Astrocyte of the cerebellum (primary cell): ENCODE results near the gene DDX28.

Experiments used
- DNase-seq: peaks from one replicate; pipeline ENCODE4 v3.0.0-alpha.2; 2011; ENCODE audit warnings: low read depth
- H3K4me3 ChIP-seq: 2 replicates; pipeline ENCODE4 v1.5.1; 2011; ENCODE audit warnings: mild to moderate bottlenecking, low read depth, low read length, moderate library complexity
- in situ Hi-C: cut with HindIII; loops from 2 replicates; pipeline ENCODE4 v1.10.0; 2017; ENCODE audit warnings: low sequenced_read_pairs
- TF ChIP-seq, protein P1 (sequence below): IDR thresholded peaks from 2 replicates; pipeline ENCODE4 v1.5.1; 2012; ENCODE audit warnings: low read length, low read depth, moderate library complexity, mild to moderate bottlenecking; ENCODE audit errors: missing control alignments

The DDX28 gene, protein sequence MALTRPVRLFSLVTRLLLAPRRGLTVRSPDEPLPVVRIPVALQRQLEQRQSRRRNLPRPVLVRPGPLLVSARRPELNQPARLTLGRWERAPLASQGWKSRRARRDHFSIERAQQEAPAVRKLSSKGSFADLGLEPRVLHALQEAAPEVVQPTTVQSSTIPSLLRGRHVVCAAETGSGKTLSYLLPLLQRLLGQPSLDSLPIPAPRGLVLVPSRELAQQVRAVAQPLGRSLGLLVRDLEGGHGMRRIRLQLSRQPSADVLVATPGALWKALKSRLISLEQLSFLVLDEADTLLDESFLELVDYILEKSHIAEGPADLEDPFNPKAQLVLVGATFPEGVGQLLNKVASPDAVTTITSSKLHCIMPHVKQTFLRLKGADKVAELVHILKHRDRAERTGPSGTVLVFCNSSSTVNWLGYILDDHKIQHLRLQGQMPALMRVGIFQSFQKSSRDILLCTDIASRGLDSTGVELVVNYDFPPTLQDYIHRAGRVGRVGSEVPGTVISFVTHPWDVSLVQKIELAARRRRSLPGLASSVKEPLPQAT

DNA sequence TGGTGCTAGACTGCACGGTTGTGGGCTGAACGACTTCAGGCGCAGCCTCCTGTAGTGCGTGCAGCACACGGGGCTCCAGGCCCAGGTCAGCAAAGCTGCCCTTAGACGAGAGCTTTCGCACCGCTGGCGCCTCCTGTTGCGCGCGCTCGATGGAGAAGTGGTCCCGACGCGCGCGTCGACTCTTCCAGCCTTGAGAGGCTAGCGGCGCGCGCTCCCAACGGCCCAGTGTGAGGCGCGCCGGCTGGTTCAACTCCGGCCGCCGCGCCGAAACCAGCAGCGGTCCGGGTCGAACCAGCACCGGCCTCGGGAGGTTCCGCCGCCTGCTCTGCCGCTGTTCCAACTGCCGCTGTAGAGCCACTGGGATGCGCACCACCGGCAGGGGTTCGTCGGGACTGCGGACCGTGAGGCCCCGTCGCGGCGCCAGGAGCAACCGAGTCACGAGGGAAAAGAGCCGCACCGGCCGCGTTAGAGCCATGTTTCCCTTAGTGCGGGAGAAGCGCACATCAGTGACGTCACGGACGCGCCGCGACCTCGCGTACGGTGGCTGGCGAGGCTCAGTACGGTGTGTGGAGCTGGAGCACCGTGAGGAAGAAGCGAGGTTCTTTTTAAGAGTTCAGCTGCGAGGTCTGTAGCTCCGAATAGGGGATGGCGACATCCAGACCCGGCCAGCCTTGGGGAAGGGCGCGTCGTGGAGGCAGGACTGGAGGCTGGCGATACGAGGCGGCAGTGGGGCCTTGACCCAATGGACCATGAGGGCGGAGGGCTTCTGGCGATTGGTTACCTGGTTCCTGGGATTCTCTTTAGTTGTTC lies at the start of gene DDX28, which contains the start of gene DUS2:
Gene DDX28 (minus strand): TSS at position 505 of the 810 bp plus-strand sequence. CDS start 30 bp downstream, at position 475.
Gene DUS2 (plus strand): TSS at position 557 of the 810 bp plus-strand sequence. CDS start 14,740 bp downstream, outside the sequence.
- DNase-seq = peak; percentile 84
- TF ChIP-seq, protein P1, sequence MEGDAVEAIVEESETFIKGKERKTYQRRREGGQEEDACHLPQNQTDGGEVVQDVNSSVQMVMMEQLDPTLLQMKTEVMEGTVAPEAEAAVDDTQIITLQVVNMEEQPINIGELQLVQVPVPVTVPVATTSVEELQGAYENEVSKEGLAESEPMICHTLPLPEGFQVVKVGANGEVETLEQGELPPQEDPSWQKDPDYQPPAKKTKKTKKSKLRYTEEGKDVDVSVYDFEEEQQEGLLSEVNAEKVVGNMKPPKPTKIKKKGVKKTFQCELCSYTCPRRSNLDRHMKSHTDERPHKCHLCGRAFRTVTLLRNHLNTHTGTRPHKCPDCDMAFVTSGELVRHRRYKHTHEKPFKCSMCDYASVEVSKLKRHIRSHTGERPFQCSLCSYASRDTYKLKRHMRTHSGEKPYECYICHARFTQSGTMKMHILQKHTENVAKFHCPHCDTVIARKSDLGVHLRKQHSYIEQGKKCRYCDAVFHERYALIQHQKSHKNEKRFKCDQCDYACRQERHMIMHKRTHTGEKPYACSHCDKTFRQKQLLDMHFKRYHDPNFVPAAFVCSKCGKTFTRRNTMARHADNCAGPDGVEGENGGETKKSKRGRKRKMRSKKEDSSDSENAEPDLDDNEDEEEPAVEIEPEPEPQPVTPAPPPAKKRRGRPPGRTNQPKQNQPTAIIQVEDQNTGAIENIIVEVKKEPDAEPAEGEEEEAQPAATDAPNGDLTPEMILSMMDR = no peak
- peak within 1 kb of the TSS; percentile 98 for H3K4me3 ChIP-seq
- in situ Hi-C loops = loop anchor here (25.0 kb wide), 1 partner anchor 111 kb away; no protein-coding TSS in a partner anchor

DNA sequence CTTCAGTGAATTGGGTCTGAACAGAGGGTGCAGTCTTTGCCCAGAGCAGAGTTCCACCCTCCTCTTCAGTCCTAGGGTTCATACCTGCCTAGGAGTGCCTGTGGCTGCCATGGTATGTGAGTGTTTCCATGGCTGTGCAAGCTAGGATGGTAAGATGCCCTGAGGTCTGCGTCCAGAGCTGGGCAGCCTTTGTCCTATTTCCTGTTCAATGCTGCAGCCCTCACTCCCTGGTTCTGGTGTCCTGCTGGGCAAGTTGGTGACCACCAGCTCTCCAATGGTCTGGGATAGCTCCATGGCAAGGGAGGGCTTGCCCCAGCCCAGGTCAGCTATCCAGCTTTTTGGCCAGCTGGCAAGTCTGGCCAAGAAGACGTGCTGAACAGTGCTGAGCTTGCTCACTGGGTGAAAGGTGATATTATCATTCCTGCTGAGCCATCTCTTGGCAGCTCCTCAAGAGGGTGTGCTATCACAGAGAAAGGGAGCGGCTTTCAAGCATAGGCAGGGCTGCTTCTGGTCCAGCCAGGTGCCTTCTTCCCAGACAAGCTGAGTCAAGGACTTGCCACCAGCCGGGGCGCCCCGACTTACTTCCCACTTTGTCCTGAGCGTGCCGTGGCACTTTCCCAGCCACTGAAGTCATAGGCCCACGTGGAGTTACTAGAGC lies 49.1 kb upstream of the DDX28 start:
- no peak for DNase-seq
- no peak overlapping the region for H3K4me3 ChIP-seq
- TF ChIP-seq, protein P1 = no peak
- in situ Hi-C loops = no loop called here

DNA sequence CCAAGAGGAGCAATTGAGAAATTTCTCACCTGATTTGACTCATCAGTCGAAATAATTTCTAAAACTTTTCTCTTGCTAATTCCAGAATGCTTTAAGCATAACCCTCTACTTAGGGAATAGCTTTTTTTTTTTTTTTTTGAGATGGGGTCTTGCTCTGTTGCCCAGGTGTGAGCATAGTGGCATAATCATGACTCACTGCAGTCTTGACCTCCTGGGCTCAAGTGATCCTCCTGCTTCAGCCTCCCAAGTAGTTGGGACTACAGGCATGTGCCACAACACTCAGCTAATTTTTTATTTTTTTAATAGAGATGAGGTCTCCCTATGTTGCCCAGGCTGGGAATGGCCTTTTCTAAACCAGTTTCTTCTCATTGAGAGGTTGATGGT lies 48.5 kb upstream of the DDX28 start:
- in situ Hi-C loops = no loop called here
- TF ChIP-seq, protein P1 = no peak
- H3K4me3 ChIP-seq = no peak overlapping the region
- DNase-seq = no peak

DNA sequence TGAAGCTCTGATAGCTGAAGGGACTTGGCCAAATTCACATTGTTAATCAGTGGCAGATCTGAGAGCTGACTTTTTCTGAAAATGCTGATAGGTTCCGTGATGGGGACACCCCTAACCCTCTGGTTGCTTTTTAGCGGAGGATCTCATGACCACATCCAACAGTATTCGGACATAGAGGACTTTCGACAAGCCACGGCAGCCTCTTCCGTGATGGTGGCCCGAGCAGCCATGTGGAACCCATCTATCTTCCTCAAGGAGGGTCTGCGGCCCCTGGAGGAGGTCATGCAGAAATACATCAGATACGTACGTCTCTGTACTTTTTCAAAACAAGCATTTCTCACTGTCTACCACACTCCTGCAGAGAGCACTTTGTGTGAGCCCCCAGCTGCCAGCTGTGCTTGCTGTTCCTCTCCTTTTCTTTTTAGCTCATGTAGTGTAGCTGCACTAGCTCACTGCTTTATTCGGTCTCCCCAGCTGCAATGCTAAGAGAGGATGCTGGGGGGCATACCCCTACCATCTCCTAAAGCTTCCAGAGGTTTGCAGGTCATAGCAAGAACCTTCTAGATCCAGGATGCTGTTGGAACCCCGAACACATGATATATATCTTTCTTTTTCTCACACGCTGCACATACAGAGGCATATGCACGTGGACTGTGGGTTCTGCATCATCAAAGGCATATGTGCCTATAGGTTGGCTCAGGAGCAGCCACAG lies 47.9 kb upstream of the DDX28 start:
- in situ Hi-C loops = no loop called here
- H3K4me3 ChIP-seq = no peak overlapping the region
- DNase-seq = no peak
- TF ChIP-seq, protein P1 = no peak

DNA sequence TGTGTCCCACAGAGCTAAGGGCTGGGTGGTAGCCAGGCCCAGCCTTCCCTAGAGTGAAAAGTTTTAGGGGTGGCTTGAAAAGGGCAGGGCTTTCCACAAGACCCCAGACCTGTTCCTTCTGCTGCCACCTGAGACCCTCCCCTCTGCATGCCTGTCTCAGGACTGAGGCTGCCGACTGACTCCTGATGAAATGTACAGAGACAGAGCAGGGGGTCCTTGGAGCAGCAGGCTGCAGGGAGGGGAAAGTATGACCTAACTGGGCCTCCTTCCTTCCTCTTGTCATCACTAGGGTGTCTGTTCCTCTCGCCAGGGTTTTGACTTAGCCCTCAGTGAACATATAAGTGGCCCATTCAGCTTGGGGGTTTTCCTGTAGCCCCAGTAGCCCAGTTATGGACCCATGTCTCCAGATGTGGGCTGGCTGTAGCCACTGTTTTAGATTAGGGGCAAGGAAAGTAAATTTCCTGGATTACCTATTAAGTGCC lies 47.3 kb upstream of the DDX28 start:
- no peak for DNase-seq
- no peak overlapping the region for H3K4me3 ChIP-seq
- in situ Hi-C loops = no loop called here
- TF ChIP-seq, protein P1 = no peak
